Measurements from ENCODE around the gene USP40. TPM values are rescaled to one million over a fixed set of nuclear protein-coding genes. Genes with fewer than 3 reads are reported as not detected.

The USP40 gene
- polyA plus RNA-seq, 2 of the 4 experiments (the other 2 are of a cell fraction) = 22.9 to 57.0 TPM

DNA sequence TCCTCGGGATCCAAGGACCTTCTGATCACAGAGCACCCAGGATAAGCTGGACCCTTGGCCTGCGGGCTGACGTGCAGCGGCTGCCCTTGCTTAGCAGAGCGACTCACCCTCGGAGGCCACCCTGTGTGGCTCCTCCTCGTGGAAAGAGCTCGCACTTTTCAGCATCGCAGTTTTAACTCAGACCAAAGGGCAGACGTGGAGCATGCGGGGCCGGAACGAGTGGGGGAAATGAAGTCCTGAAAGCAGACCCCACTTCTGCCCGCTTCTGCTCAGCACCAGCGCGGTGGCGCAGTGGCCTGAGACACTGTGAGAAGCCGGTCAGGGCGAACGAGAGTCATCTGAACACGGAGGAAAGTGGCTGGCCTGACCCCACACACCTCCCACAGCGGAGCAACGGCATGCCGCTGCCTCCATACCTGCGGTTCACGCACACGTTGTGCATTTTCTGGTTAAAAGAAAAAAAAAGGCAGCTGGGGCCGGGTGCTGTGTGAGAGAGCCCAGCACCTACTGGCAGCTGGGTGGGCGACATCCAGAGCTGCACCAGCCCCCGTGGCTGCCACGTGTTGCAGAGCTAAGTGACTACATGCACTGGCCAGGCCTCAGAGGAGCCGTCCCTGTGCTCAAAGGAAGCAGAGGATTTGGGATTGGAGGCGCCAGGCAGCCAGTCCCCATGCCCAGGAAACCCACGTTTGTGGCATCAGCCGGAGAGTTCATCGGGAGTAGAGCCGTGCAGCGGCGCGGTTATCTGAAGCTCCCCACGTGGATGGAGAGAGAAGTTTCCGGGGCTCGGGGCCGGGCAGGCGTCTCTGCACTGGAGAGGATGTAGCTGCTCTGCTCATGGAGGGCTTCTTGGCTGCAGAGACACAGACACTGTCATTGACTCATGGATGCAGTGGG, 89.7 kb downstream of the USP40 start:
- peak in 1 of 2 experiments; percentile 2; a peak in 2 of 6 replicates for ATAC-seq
- H3K27ac ChIP-seq = peak overlapping the region; percentile 43 to 98; a peak in 4 of 6 replicates
- H3K4me3 ChIP-seq = no peak overlapping the region
- FAIRE-seq = no peak
- TF ChIP-seq RCOR1 (IDR thresholded peaks at IDR 0.05; ENCODE audit: low read depth, low read length) = no peak
- TF ChIP-seq SMC3 (IDR thresholded peaks at IDR 0.05) = no peak
- TF ChIP-seq, protein P1, sequence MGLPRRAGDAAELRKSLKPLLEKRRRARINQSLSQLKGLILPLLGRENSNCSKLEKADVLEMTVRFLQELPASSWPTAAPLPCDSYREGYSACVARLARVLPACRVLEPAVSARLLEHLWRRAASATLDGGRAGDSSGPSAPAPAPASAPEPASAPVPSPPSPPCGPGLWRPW (IDR thresholded peaks at IDR 0.05) = no peak
- TF ChIP-seq, protein P2, sequence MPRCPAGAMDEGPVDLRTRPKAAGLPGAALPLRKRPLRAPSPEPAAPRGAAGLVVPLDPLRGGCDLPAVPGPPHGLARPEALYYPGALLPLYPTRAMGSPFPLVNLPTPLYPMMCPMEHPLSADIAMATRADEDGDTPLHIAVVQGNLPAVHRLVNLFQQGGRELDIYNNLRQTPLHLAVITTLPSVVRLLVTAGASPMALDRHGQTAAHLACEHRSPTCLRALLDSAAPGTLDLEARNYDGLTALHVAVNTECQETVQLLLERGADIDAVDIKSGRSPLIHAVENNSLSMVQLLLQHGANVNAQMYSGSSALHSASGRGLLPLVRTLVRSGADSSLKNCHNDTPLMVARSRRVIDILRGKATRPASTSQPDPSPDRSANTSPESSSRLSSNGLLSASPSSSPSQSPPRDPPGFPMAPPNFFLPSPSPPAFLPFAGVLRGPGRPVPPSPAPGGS (IDR thresholded peaks at IDR 0.05) = no peak
- no peaks in the 10 kb centered on the region; the same call in 2 of the 3 replicates for H3K9me3 ChIP-seq
- ChIA-PET CTCF (interaction anchor here (0.6 to 2.4 kb wide), 5 partner anchors 18 to 356 kb away, joined by 3 to 12 read pairs (median 3); no protein-coding TSS in a partner anchor), POLR2A (no interaction called here)
- no peak overlapping the region for H3K4me2 ChIP-seq
- WGBS (ENCODE audit: missing lambda C conversion rate) = 93% methylated on average over 45 of the region's 45 CpGs
- no peak for DNase-seq (ENCODE audit: low read depth in 1 of 2, low spot score in 1 of 2)
- H3K4me1 ChIP-seq = peaks cover 12% of the 10 kb centered on the region; the same call in 2 of the 3 replicates

DNA sequence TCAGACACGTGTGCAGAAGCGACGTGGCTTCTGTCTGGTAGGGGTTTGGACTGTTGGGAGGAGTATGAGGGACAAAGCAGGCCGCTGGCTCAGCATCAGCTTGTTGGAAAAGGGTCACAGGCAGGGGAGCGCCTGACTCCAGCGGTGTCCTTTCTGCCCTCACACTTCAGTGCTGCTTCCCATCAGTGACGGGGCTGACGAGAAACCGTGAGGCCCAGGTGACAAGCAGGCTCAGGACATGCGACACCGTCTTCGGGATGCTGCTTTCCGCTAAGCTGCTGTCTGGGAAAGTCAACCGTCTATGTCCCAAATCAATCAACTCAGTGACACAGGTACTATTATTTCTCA, 90.5 kb downstream of the USP40 start:
- FAIRE-seq (no peak), DNase-seq (ENCODE audit: low read depth in 1 of 2, low spot score in 1 of 2) (no peak), ATAC-seq (no peak)
- H3K4me3 ChIP-seq = no peak overlapping the region
- peak overlapping the region; percentile 43 to 98; a peak in 4 of 6 replicates for H3K27ac ChIP-seq
- ChIA-PET POLR2A (no interaction called here), CTCF (interaction anchor here (0.5 to 1.3 kb wide), 4 partner anchors 17 to 255 kb away, joined by 3 to 4 read pairs (median 3); partner anchors contain the start of gene UGT1A5)
- H3K4me2 ChIP-seq = no peak overlapping the region
- H3K4me1 ChIP-seq = peaks cover 12% of the 10 kb centered on the region; the same call in 1 of the 3 replicates
- H3K9me3 ChIP-seq = no peaks in the 10 kb centered on the region
- no peak for TF ChIP-seq EHF (CRISPR knock-in tag; IDR thresholded peaks at IDR 0.05)
- no peak for TF ChIP-seq HEYL (CRISPR knock-in tag; IDR thresholded peaks at IDR 0.05)
- TF ChIP-seq, protein P1 (IDR thresholded peaks at IDR 0.05) = no peak
- no peak for TF ChIP-seq KDM5A (IDR thresholded peaks at IDR 0.05)
- TF ChIP-seq RNF2 (IDR thresholded peaks at IDR 0.05; ENCODE audit: borderline replicate concordance, low read depth) = no peak
- TF ChIP-seq, protein P3, sequence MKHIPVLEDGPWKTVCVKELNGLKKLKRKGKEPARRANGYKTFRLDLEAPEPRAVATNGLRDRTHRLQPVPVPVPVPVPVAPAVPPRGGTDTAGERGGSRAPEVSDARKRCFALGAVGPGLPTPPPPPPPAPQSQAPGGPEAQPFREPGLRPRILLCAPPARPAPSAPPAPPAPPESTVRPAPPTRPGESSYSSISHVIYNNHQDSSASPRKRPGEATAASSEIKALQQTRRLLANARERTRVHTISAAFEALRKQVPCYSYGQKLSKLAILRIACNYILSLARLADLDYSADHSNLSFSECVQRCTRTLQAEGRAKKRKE (CRISPR knock-in tag; IDR thresholded peaks at IDR 0.05; ENCODE audit: low read depth) = no peak
- 98% methylated on average over 14 of the region's 14 CpGs for WGBS (ENCODE audit: missing lambda C conversion rate)

DNA sequence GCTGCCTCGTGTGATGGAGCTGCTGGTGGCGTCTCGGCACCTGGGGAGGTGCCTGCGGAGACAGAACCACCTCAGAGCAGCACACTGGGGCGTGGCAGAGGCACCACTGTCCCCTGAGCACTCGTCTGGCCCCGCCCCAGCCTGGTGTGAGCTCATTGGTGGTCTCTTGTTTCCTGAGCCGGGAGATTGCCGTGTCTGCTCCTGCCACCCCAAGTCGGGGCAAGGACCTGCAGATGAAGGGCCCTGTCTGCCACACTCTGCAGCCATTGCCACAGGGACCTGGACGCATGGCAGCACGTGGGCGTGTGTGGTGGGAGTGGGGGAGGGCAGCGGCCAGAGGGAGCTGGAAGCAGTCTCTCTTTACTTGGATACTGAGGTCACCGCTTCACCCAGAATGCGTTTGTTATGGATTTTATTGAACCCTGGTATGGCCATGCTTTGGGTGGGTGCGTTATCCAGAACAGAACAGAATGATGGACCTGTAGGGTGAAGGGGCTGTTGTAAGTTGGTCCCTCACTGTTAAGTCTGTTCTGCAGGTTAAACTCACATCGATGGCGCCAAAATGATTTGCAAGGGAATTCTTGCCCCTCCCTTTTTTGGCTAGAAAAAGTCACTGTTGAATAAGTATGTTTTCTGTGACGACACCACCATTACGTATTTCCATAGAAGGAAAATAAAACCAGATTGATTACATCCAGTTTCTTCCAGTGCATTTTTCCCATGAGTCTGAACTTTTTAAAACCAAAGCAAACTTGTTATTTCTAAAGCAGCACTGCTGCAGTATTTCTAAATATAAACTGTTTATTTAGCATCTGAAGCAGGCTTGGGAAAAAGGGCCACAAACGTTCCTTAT, 92.0 kb downstream of the USP40 start:
- TF ChIP-seq KDM5A (IDR thresholded peaks at IDR 0.05) = no peak
- no peak for TF ChIP-seq RFX5 (IDR thresholded peaks at IDR 0.05)
- TF ChIP-seq NPAS2 (CRISPR knock-in tag; IDR thresholded peaks at IDR 0.05; ENCODE audit: borderline replicate concordance) = no peak
- TF ChIP-seq, protein P4, sequence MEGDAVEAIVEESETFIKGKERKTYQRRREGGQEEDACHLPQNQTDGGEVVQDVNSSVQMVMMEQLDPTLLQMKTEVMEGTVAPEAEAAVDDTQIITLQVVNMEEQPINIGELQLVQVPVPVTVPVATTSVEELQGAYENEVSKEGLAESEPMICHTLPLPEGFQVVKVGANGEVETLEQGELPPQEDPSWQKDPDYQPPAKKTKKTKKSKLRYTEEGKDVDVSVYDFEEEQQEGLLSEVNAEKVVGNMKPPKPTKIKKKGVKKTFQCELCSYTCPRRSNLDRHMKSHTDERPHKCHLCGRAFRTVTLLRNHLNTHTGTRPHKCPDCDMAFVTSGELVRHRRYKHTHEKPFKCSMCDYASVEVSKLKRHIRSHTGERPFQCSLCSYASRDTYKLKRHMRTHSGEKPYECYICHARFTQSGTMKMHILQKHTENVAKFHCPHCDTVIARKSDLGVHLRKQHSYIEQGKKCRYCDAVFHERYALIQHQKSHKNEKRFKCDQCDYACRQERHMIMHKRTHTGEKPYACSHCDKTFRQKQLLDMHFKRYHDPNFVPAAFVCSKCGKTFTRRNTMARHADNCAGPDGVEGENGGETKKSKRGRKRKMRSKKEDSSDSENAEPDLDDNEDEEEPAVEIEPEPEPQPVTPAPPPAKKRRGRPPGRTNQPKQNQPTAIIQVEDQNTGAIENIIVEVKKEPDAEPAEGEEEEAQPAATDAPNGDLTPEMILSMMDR (IDR thresholded peaks at IDR 0.05) = no peak
- no peak for TF ChIP-seq HEYL (CRISPR knock-in tag; IDR thresholded peaks at IDR 0.05)
- TF ChIP-seq ZSCAN20 (CRISPR knock-in tag; IDR thresholded peaks at IDR 0.05) = no peak
- TF ChIP-seq, protein P5, sequence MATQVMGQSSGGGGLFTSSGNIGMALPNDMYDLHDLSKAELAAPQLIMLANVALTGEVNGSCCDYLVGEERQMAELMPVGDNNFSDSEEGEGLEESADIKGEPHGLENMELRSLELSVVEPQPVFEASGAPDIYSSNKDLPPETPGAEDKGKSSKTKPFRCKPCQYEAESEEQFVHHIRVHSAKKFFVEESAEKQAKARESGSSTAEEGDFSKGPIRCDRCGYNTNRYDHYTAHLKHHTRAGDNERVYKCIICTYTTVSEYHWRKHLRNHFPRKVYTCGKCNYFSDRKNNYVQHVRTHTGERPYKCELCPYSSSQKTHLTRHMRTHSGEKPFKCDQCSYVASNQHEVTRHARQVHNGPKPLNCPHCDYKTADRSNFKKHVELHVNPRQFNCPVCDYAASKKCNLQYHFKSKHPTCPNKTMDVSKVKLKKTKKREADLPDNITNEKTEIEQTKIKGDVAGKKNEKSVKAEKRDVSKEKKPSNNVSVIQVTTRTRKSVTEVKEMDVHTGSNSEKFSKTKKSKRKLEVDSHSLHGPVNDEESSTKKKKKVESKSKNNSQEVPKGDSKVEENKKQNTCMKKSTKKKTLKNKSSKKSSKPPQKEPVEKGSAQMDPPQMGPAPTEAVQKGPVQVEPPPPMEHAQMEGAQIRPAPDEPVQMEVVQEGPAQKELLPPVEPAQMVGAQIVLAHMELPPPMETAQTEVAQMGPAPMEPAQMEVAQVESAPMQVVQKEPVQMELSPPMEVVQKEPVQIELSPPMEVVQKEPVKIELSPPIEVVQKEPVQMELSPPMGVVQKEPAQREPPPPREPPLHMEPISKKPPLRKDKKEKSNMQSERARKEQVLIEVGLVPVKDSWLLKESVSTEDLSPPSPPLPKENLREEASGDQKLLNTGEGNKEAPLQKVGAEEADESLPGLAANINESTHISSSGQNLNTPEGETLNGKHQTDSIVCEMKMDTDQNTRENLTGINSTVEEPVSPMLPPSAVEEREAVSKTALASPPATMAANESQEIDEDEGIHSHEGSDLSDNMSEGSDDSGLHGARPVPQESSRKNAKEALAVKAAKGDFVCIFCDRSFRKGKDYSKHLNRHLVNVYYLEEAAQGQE (IDR thresholded peaks at IDR 0.05) = no peak
- no peak for TF ChIP-seq ESRRA (IDR thresholded peaks at IDR 0.05; ENCODE audit: borderline replicate concordance, low read length)
- TF ChIP-seq CBX2 (IDR thresholded peaks at IDR 0.05; ENCODE audit: borderline replicate concordance, low read depth) = no peak
- no peak for TF ChIP-seq PHF8 (IDR thresholded peaks at IDR 0.05; ENCODE audit: borderline replicate concordance, low read depth)
- no peak for TF ChIP-seq FOSB (CRISPR knock-in tag; IDR thresholded peaks at IDR 0.05)
- 85% methylated on average over 16 of the region's 22 CpGs for WGBS (ENCODE audit: missing lambda C conversion rate)
- DNase-seq (ENCODE audit: low read depth in 1 of 2, low spot score in 1 of 2) (no peak), FAIRE-seq (no peak), ATAC-seq (peak in 1 of 2 experiments; percentile 2; a peak in 3 of 6 replicates)
- H3K27ac ChIP-seq = peak overlapping the region; percentile 26 to 98; a peak in 5 of 6 replicates
- H3K4me2 ChIP-seq = no peak overlapping the region
- POLR2A ChIA-PET = interaction anchor here (1.2 kb wide), 1 partner anchor 12 kb away, joined by 3 read pairs; no protein-coding TSS in a partner anchor
- no peak overlapping the region for H3K4me3 ChIP-seq
- CTCF ChIA-PET = interaction anchor here (0.6 to 1.9 kb wide), 3 partner anchors 15 to 32 kb away, joined by 3 to 6 read pairs (median 3); no protein-coding TSS in a partner anchor
- peaks cover 16% of the 10 kb centered on the region for H3K4me1 ChIP-seq
- H3K9me3 ChIP-seq = no peaks in the 10 kb centered on the region
